GM21515 (cell line): ENCODE measurements around the gene RAB12.
"Not testable (repeated sequence)": the region's sequence is repeated elsewhere in the genome, so short reads cannot be mapped to it uniquely, and the experiment has no call there.

Experiments used
- ATAC-seq: cut with Tn5 transposase; IDR thresholded peaks from one replicate; pipeline ENCODE4 v1.9.1; 2021; ENCODE audit not compliant: unreplicated experiment

RAB12 gene

DNA sequence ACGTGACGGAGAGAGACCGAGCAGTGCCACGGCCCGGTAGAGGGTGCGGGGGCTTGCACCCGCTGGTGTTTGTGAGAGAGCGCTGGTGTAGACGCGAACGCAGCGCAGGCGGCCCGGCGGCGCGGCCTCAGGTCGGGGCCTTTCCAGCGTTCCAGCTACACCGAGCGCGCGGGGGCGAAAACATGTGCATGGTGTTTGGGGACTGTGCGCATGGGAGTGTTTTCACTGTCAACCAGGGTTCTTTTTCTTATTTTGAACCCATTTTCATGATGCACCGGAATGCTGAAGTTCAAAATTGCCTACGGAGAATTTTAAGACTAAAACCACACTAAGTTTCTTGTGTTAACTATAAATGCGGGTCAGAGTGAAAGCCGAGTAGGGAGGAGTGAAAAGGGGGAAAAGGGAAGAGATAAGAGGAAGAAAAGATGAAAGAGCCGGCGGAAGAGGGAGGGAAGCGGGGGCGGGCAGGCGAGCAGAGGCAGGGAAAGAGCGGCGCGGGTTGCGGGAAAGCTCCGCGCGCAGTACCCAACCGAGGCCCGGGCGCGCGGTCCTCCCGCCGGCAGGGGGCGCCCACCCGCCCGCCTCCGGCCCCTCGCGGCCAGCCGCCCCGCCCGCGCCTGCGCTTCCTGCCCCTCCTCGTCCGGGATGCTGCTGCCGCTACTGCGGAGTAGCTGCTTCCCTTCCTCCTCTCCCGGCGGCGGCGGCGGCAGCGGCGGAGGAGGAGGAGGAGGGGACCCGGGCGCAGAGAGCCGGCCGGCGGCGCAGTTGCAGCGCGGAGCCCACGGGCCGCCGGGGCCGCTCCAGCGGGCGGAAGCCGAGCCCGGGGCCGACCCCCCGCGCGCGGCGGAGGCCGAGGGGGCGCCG is at the start of gene RAB12:
Gene RAB12, plus strand, starts transcription at position 643 of the 864 bp plus-strand sequence. Its CDS starts 3 bp downstream, at position 646.
- peak; percentile 65 for ATAC-seq

- ATAC-seq, result no peak
Observed at GRCh38 chr18:8559612-8560186, 49.5 kb upstream of the RAB12 start.

DNA sequence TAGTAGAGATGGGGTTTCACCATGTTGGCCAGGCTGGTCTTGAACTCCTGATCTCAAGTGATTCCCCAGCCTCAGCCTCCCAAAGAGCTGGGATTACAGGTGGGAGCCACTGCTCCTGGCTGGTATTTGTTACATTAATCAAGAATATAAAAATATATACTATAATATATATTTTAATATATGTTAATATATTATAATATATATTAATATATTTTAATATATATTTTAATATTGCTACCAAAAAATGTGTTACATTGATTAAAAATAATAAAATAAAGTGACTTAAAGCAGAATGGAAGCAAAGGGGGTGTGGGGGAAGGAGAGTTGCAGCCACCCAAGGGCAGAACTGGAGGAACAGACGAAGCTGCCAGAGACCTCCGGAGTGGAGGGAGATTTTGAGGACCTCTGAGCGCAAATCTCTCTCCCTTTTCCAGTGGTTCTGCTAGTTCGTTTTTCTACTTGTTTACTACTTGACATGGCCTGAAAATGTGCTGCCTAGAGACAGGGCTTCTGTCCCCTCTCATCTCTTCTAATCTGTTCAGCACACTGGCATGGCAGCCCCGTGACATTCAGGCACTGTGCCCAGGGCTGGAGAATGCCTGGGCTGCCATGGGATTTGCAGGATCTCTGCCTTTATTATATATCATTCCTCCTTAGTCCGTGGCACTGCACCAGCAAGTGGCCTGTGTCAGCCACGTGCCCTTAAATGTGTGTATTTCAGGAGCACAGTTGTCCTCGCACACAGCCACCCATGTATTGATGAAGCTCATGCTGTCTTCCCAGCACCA is 47.9 kb upstream of the RAB12 start:
- no peak for ATAC-seq

DNA sequence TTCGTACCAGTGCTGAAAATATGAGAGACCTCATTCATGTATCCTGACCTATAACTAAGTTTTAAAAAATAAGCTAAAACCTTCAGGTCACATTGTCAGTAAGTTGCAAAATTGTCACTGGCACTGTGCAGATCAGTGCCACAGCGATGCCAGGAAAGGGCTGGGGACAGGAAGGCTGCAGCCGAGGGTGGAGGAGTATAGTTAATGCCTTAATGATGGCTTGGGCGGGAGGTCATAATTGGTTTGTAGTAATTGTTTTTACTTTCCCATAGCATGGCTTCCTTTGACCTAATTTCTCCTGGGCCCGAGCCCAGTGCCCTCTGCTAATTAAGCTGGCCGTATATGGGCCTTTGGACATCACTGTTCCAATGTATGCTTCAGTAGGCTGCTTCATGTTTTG is 47.2 kb upstream of the RAB12 start:
- no peak for ATAC-seq

- ATAC-seq, result no peak
Observed at GRCh38 chr18:8562919-8563318, 46.3 kb upstream of the RAB12 start.

GRCh38 chr18:8571399-8571798 is 37.8 kb upstream of the RAB12 start:
- no peak for ATAC-seq

GRCh38 chr18:8573766-8574165 is 35.5 kb upstream of the RAB12 start:
- not testable (repeated sequence) for ATAC-seq

- ATAC-seq, result no peak
Observed at GRCh38 chr18:8584798-8585197, 24.4 kb upstream of the RAB12 start.

DNA sequence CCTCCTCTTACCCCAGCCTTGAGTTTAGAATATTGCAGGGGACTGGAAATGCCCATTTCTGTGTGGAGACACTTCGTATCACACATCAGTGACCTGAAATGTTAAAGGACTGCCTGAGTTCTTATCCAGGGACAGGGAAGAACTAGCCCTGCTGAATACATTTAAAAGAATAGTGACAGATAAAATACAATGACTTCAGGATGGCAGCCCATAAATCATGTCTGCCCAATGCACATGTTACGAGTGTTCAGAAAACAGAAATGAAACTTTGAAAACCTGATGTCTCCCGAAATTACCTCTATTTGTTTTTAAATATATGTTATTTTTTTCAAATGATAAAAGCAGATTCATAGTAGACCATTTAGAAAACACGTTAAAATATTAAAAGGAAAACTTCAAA is 22.3 kb upstream of the RAB12 start:
- ATAC-seq, result no peak

- no peak for ATAC-seq
Observed at GRCh38 chr18:8595445-8595844, 13.8 kb upstream of the RAB12 start.

DNA sequence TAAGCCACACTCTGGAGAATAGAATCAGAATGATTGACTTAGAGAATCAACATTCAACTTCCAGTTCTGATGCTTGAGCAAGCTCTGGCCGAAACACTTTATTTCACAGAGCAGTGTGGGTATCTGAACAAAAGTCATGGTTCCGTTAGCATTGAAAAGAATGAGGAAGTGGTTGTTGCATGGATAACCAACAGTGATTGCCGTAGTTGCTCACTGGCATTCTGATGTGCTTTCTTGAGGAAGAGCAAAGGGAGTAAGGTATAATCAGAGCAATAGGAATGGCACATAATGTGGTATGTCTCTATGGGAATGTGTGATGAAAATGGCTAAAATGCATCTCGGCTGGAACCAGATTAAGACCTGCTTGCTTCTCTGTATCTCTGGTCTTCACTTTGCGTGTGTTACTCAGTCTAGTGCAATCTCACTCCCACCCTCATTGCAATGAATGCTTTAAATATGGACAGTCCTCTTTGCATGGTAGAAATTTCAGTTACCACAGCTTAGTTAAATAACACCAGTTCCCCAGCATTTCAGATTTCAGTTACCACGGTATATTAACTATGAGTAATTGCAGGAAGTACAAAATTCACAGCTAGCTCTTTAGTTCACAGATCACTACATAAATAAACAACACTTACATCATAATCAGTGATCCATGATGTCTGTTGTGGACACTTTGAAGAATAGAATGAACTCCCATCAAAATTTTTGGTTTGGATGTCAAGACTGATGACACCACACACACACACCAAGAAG is 7.8 kb upstream of the RAB12 start:
- peak; percentile 67 for ATAC-seq

- ATAC-seq, result peak; percentile 20
Observed at GRCh38 chr18:8602040-8602439, 7.2 kb upstream of the RAB12 start.

DNA sequence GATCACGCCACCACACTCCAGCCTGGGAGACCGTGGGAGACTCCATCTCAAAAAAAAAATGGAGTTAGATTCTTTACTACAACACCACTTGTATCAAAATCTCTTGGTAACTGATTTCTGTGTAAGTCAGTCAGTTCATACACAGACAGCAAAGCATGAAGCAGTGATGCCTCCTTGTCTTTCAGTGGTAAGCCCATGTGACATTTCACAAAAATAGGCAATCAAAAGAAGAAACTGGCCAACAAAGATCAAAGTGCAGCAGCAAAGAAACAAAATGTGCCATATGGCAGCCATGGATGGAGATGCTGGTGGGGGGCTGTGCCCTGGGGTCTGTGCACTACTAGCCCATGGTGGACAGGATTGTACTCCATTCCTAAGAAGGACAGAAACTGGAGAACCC is 6.7 kb upstream of the RAB12 start:
- no peak for ATAC-seq

DNA sequence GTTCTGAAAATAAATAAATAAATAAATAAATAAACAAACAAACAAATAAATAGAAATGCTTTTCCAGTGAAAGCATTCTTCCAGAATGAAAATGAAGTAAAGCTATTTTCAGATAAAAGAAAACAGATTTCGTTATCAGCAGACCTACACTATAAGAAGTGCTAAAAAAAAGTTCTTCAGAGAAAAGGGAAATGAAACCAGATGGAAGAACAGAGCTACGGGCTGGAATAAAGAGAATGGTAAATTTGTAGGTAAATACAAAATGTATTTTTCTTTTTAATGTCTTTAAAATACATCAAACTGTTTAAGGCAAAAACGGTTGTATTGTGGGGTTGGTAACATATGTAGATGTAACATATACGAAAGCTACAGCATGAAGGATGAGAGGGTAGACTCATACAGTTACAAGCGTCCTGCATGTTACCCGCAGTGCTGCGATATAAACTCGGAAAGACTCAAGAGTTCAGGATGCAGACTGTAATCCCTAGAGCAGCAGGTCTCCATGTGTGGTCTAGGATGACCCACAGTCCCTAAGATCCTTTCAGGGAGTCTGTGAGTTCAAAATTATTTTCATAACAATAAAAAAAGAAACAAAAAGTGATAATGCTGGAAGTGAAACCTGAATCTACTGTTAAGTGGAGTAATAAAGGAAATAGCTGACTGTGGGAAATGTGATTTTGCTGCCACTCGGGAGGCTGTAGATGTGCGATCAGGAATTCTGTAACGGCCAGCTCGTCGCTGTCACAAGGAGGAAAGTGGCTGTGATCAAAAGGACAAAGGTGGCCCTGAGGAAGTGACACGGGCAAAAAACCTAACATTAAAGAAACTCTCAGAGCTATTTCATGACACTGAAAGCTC is 5.3 kb upstream of the RAB12 start:
- ATAC-seq, result peak; percentile 23

DNA sequence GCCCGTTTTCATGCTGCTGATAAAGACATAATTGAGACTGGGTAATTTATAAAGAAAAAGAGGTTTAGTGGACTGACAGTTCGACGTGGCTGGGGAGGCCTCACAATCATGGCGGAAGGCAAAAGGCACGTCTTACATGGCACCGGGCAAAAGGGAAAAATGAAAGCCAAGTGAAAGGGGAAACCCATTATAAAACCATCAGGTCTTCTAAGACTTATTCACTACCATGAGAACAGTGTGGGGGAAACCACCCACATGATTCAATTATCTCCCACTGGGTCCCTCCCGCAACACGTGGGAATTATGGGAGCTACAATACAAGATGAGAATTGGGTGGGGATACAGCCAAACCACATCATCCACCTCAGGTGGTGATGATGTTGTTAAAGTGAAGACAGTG is 3.3 kb upstream of the RAB12 start:
- no peak for ATAC-seq

DNA sequence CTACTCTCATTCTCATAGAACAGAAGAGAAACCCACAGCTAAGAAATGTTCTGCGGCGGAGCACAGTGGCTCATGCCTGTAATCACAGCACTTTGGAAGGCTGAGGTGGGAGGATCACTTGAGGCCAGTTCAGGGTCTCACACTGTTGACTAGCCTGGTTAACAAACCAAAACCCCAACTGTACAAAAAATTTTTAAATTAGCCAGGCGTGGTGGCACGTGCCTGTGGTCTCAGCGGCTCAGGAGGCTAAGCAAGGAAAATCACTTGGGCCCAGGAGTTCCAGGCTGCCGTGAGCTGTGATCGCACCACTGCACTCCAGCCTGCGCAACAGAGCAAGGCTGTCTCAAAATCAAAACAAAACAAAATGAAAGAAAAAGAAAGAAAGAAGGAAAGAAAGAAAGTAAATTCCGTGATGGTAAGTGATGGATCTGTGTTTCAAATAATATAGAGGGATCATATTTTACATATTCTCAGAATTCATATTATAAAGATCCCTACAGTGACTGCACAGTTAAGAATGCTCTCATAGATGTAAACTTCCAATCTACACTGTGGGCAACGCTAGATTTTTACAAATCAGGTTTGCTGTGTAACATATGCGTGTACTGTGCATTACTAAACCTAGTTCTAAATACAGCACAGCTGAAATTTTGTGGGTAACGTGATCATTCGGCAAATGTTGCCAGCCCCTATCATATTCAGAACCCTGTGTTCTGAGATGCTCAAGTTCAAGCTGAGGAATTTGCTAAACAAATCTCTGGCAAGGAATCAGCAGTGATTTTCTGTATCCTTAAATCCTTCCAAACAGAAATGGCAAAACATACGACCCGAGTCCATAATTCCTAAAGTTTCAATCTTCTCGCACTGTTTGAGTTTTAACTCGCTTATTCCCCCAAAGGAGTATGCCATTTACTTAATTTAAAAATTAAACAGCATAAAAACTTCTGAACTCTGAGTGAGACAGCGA is 1.2 kb upstream of the RAB12 start:
- peak; percentile 37 for ATAC-seq

DNA sequence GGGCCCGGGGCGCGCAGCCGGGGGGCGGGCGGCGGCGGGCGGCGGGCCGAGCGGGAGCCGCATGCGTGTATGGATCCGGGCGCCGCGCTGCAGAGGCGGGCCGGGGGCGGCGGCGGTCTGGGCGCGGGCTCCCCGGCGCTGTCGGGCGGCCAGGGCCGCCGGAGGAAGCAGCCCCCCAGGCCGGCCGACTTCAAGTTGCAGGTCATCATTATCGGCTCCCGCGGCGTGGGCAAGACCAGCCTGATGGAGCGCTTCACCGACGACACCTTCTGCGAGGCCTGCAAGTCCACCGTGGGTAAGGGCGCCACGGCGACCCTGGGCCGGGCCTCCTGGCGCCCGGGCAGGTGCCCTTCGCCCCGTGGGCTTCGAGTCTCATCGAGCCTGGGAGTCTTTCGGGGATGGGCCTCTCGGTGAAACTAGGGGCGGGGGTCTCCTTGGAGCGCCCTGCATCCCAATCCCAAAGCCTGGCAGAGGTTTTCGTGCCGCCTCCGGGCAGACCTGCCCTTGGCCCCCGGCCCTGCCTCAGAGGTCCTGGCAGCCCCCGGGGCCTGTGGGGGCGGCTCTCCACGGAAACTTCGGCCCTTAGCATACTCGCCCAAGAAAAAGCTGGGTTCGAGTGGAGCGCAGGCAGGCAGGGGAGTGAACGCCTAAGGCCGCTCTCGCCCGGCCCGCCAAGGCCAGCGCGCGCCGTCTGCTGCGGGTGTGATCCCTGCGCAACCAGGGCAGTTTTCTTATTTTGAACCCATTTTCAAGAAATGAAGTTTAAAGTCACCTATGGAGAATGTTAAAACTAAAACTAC is 622 bp downstream of the RAB12 start:
- peak; percentile 13 for ATAC-seq

GRCh38 chr18:8610459-8610851 is 1.2 kb downstream of the RAB12 start:
- no peak for ATAC-seq
